CD4-positive, alpha-beta T cell treated with Interleukin-17A for 1 hour (primary cell): Measurements from ENCODE around the gene CNMD.

Experiments
- DNase-seq: peaks from one replicate; pipeline ENCODE4 v3.0.0-alpha.2; 2020

Gene CNMD

GRCh38 chr13:52739468-52740071 is at the start of gene CNMD:
TSS of gene CNMD (minus strand) at chr13:52739820. CDS start at chr13:52739701, 119 bp downstream.
- no peak for DNase-seq

DNA sequence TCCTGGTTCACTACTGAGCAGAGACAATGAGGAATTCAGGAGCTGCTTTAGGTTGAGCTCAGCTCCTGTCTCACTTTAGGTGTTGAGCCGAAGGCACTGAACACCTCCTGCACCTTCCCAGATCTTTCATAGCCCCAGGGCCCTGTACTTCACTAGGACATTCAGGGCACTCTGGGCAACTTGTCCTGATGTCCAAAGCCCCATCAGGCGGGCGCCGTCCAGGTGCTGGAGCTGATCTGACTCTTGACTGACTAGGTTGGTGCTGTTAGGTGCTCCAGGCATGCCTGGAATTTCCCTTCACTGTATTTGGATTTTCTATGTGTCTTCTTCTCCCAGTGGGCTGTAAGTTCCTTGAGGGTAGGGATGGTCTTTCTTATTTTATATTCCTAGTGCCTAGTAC is 48.4 kb upstream of the CNMD start:
- no peak for DNase-seq

DNA sequence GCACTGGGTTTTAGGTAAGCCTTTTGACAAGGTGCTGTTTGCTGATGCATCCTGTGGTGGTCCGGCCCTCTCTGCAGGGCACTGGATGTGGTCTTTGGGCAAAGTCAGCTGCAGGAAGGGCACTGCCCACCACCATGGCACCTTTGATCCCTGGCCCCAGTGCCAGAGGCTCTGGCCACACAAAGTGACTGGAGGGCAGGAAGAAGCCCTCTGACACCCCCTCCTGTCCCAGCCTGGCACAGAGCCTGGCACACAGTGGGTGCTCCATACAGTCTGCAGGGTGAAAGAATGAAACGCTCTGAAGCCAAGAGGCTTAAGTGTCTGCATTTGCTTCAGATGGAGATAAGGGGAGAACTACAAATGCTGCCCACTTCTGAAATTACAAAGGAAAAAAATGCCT is 47.6 kb upstream of the CNMD start:
- DNase-seq: no peak

GRCh38 chr13:52786766-52787165 is 47.1 kb upstream of the CNMD start:
- DNase-seq: no peak

DNA sequence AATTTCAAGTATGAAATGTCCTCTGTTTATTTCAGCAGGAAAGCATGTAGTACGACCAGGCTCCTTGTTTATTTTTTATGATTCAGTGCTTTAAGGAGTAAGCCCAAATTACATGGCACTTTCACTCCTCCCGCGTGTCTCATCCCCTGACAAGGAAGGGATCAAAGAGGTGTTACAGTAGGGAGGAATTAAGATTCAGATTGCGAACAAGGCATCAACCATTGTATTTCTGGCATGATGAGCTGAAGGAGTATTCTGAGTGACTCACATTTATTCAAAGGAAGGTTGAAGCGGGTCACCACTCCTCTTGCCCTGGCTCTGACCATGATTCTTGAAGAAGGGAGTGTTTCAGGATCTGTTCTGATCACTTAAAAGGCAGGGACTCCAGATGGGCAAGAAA is 46.1 kb upstream of the CNMD start:
- no peak for DNase-seq

- DNase-seq: no peak
Measured at GRCh38 chr13:52784591-52785340, 45.1 kb upstream of the CNMD start.

GRCh38 chr13:52783943-52784342 is 44.3 kb upstream of the CNMD start:
- no peak for DNase-seq

GRCh38 chr13:52782471-52783448 is 43.1 kb upstream of the CNMD start:
- no peak for DNase-seq

GRCh38 chr13:52780611-52781010 is 41.0 kb upstream of the CNMD start:
- no peak for DNase-seq

- DNase-seq: no peak
Measured at GRCh38 chr13:52780092-52780491, 40.5 kb upstream of the CNMD start.

- no peak for DNase-seq
Measured at GRCh38 chr13:52779103-52779502, 39.5 kb upstream of the CNMD start.

DNA sequence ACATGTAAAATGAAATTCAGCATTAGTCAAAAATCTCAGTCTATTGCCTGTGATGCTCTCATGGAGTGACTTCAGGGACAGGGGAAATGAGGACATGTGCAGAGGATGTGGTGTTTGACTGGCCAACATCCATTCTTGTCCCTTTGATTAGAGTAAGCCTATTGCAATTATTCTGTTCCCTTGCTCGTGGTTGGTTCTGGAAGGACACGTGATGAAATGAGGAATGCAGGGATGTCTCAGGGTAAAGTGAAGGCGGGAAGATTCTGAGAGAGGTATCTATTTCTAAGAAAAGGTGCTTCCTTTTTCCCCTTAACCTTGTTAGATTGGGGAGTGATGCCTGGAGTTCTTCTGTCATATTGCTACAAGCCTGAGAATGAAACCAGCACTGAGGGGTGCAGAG is 37.1 kb upstream of the CNMD start:
- no peak for DNase-seq

- no peak for DNase-seq
Measured at GRCh38 chr13:52775511-52775910, 35.9 kb upstream of the CNMD start.

- no peak for DNase-seq
Measured at GRCh38 chr13:52767949-52768516, 28.4 kb upstream of the CNMD start.

DNA sequence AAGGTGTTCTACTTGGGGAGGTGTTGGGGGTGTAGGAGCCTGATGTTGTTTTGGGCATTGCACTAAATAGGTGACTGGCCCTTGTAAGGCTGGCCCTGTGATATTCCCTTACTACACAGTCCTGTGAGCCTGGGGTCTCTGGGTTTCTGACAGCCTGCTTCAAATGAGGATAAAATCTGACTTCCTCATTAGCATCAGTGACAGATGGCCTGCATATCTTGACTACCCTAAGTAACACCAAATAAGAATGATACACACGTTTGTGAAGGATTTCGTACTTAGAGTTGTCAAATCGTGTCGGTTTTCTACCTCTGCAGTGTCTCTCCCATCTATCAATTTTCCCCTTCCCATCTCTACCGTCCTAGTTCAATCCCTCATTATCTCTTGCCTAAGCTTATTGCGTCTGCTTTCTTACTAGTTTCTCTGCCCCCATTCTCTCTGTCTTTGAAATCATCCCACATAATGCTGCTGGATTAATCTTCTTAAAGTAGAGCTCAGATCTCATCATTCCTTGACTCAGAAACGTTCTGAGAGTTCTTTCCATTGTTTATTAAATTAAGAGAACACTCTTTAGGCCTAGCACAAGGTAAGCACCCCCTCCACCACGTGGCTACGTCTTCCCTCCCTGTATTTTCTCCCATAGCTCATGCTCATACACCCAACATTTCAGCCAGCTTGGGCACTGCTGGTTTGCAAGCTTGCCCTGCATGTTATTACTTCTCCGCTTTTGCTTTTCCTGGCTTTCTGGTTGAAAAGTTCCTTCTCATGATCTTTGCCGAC is 26.2 kb upstream of the CNMD start:
- no peak for DNase-seq

- no peak for DNase-seq
Measured at GRCh38 chr13:52760077-52760476, 20.5 kb upstream of the CNMD start.

DNA sequence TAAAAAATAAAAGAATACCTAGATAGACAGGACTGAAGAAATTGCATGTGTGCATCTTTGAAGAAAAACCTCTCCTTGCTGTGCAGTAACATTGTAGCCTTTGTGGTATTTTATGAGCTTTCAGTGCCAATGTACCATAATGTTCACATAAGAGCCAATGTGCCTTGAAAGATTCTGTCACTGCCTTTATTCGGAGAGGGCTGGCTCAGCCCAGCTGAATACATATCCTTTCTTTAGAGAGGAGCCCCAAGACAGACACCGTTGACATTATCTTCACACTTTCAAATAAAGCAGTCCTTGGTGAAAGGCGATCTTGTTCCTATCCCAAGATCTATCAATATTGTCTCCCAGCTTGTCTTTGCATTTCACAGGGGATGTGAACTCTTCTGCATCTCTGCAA is 18.5 kb upstream of the CNMD start:
- no peak for DNase-seq

GRCh38 chr13:52751196-52751595 is 11.6 kb upstream of the CNMD start:
- no peak for DNase-seq

- DNase-seq: no peak
Measured at GRCh38 chr13:52750713-52751112, 11.1 kb upstream of the CNMD start.

GRCh38 chr13:52749419-52749818 is 9.8 kb upstream of the CNMD start:
- DNase-seq: no peak

DNA sequence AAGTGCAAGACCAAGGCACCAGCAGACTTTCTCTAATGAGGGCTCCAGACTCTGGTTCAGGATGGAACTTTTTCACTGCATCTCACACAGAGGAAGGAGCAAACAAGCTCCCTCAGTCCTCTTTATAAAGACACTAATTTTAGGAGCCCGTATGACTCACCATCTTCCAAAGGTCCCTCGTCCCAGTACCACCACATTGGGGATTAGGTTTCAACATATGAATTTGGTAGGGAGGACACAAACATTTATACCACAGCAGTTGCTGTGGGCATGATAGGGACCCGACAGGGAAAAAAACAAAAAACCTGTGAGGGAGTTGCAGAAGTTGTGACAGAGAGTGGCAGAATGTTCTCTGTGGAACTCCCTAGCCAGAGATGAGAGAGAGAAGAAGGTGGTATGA is 6.5 kb upstream of the CNMD start:
- no peak for DNase-seq

DNA sequence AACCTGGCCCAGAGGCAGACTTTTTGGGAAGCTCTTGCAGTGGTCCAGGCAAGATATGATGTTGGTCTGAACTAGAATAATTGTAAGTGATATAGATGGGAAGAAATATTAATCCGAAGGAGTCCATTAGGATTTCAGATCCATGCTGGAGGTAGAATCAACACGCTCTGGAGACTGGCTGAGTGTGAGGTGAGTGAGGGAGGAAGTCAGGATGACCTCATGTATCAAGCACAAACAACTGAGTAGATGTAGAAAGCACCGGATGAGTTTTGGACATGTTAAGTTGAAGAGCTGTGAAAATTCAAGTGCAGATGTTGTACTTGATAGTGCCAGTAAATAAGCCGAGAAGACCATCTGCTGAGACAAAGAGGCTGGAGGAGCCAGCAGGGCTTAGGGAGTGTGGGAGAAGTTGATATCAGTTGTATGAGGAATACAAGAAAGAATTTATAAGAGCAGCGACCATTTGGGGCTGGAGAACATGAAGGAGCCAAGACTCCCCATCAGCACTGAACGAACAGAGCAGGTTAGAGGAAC is 5.3 kb upstream of the CNMD start:
- DNase-seq: no peak
